K562 treated with DMSO at 1 percent for 24 hours (cell line): ENCODE data around the gene BOC. TPM values are rescaled to one million over a fixed set of nuclear protein-coding genes. Genes with fewer than 3 reads are reported as not detected.

Source experiments
- total RNA-seq: library from RNA; unstranded; fragments of 300-600 nt; gene quantifications from 2 replicates; pipeline ENCODE4 v1.2.3, GENCODE V29; 2022; ENCODE audit warnings: low read depth; ENCODE audit not compliant: insufficient read depth

The BOC gene
- not detected in 2 replicates for total RNA-seq

DNA sequence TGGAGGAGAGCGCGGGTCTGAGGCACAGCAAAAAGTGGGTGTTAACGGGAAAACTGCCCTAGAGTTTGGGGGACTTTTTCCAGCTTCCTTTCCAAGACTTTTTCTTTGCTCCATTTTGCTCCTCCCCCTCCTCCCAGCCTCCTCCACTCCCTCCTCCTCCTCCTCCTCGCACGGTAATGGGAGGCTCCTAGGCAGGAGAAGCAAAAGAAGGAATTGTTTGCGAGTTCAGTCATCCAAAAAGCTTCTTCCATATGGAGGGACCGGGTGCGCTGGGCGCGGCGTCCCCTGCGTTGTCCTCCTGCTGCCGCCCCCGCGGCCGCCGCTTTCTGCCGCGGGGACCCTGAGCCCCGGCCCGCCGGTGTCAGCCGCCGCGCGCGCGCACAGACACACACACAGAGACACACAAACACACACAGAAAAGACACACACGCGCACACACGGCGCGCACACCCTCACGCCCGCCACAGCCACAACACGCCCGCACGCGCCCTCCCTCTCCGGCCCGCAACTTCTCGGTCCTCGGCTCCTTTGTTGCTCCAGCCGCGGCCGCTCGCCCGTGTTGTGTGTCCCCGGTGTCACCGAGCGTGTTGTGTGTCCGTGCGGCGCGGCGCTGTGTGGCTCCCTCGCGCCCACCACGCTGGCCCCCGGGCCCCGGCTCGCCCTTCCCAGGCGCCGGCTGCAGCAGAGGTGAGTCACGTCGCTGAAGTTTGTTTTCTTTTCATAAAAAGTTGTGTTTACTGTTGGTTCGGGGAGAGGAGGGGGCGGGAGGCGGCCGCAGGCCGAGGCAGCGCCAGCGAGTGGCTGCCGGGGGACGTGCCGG, at the start of gene BOC:
TSS of gene BOC (plus strand) at position 228 of the 820 bp plus-strand sequence. CDS start 38,246 bp downstream, outside the sequence.

Other genes with a start within 250 kb of the BOC start
- not detected in 2 replicates for gene CD200R1, start 236.5 kb upstream of the BOC start, total RNA-seq
- 7.9 and 13.1 TPM in 2 replicates for gene GTPBP8, start 220.6 kb upstream of the BOC start, total RNA-seq
- gene CFAP44, start 229.9 kb downstream of the BOC start, total RNA-seq = 0.97 and 0.98 TPM in 2 replicates